Esophagus muscularis mucosa (tissue), 4 donors: ENCODE results near the gene STAG2. TPM values are rescaled to one million over a fixed set of nuclear protein-coding genes. Genes with fewer than 3 reads are reported as not detected.
"Not testable (repeated sequence)": the region's sequence is repeated elsewhere in the genome, so short reads cannot be mapped to it uniquely, and the experiment has no call there.

ENCODE experiments used
- DNase-seq: peaks from one replicate; pipeline ENCODE4 v3.0.0-alpha.2; 2017; ENCODE audit errors: extremely low spot score
- H3K27ac ChIP-seq, 4 donors: fragments of 200-600 bp; sonication (generic); replicated peaks in 1 of 4; 1 replicate in 3 of 4; 2 replicates in 1 of 4; pipeline ENCODE4 v1.5.1; 2016 to 2019; ENCODE audit warnings: mild to moderate bottlenecking in 1 of 4
- H3K27me3 ChIP-seq, 4 donors: fragments of 200-600 bp; sonication (generic); one replicate each; pipeline versions ENCODE4 v1.5.1 to v1.6.0; 2016 to 2019
- H3K36me3 ChIP-seq, 4 donors: fragments of 200-600 bp; sonication (generic); one replicate each; pipeline ENCODE4 v1.5.1; 2016 to 2019
- H3K4me1 ChIP-seq, 4 donors: fragments of 200-600 bp; sonication (generic); one replicate each; pipeline ENCODE4 v1.5.1; 2016 to 2019
- H3K4me3 ChIP-seq, 4 donors: fragments of 200-600 bp; sonication (generic); 1 replicate in 2 of 4; 2 replicates in 2 of 4; pipeline ENCODE4 v1.5.1; 2016 to 2019; ENCODE audit warnings: mild to moderate bottlenecking in 4 of 4, moderate library complexity in 1 of 4
- H3K9me3 ChIP-seq, 4 donors: fragments of 200-600 bp; sonication (generic); 1 replicate in 3 of 4; 2 replicates in 1 of 4; pipeline ENCODE4 v1.5.1; 2016 to 2019
- CTCF ChIP-seq, 3 experiments: fragments of 200-600 bp in 2 of 3; fragments of 450-650 bp in 1 of 3; sonication (generic) in 2 of 3; IDR thresholded peaks; one replicate each; pipeline ENCODE4 v1.5.1; 2017 to 2019; ENCODE audit warnings: antibody characterized with exemption in 3 of 3, mild to moderate bottlenecking in 2 of 3, moderate library complexity in 1 of 3
- EP300 ChIP-seq: sonication (generic); formaldehyde crosslinking; IDR thresholded peaks from one replicate; pipeline ENCODE4 v1.6.1; 2017; ENCODE audit warnings: antibody characterized with exemption
- POLR2A ChIP-seq: fragments of 450-650 bp; IDR thresholded peaks from one replicate; pipeline ENCODE4 v1.6.1; 2017; ENCODE audit warnings: antibody characterized with exemption, moderate library complexity, mild to moderate bottlenecking, low read depth
- POLR2AphosphoS5 ChIP-seq, 2 donors: sonication (generic); formaldehyde crosslinking; IDR thresholded peaks; one replicate each; pipeline ENCODE4 v1.6.1; 2017; ENCODE audit warnings: antibody characterized with exemption in 2 of 2
- WGBS: methylation state at CpG from one replicate; pipeline ENCODE4 v1.1.5; 2018; 5-methylcytosine and 5-hydroxymethylcytosine counted together
- intact Hi-C: fragments of 100-400 bp; cut with DNase I; formaldehyde crosslinking; loops from one replicate; pipeline ENCODE4 v1.15.1; 2023
- total RNA-seq, 4 donors: library from RNA; depleted of rRNA; stranded (reverse); fragments of >200 nt; gene quantifications; one replicate each; pipeline versions ENCODE4 v1.1.0 to v1.2.1, GENCODE V29; 2016

Gene STAG2
- total RNA-seq, 4 donors from 2014 or later: 60.6 to 94.3 (median 84.7) TPM

GRCh38 chrX:124113621-124114600, 152.4 kb downstream of the STAG2 start:
- intact Hi-C loops: no loop called here
- WGBS: 52% methylated on average over 3 of the region's 4 CpGs

GRCh38 chrX:124117325-124117724, 155.8 kb downstream of the STAG2 start:
- no peaks in the 10 kb centered on the region for H3K9me3 ChIP-seq
- H3K27ac ChIP-seq: no peak overlapping the region
- 62% methylated on average over 1 of the region's 1 CpG for WGBS
- no peak overlapping the region for H3K4me3 ChIP-seq
- no peak for TF ChIP-seq POLR2A
- no peak for TF ChIP-seq EP300
- no peak for TF ChIP-seq POLR2AphosphoS5 (IDR thresholded peaks at IDR 0.05)
- no peak for TF ChIP-seq CTCF (IDR thresholded peaks at IDR 0.05)
- intact Hi-C loops: no loop called here
- no peaks in the 10 kb centered on the region for H3K27me3 ChIP-seq
- DNase-seq: no peak
- no peaks in the 10 kb centered on the region for H3K4me1 ChIP-seq
- H3K36me3 ChIP-seq: no peaks in the 10 kb centered on the region

More at GRCh38 chrX:124113621-124114600, 152.4 kb downstream of the STAG2 start:
- Histone ChIP-seq H3K4me1 (no peaks in the 10 kb centered on the region), H3K4me3 (no peak overlapping the region), H3K27ac (no peak overlapping the region), H3K36me3 (no peaks in the 10 kb centered on the region), H3K9me3 (peaks cover 0 to 12% (median 3%) of the 10 kb centered on the region in 4 donors), H3K27me3 (no peaks in the 10 kb centered on the region)
- DNase-seq: no peak
- TF ChIP-seq POLR2AphosphoS5 (IDR thresholded peaks at IDR 0.05): no peak
- no peak for TF ChIP-seq CTCF (IDR thresholded peaks at IDR 0.05)
- TF ChIP-seq EP300: no peak

- intact Hi-C loops: no loop called here
- no peaks in the 10 kb centered on the region for H3K36me3 ChIP-seq
- H3K9me3 ChIP-seq: no peaks in the 10 kb centered on the region
- no peak overlapping the region for H3K4me3 ChIP-seq
- H3K27me3 ChIP-seq: no peaks in the 10 kb centered on the region
- 72% methylated on average over 3 of the region's 3 CpGs for WGBS
- no peak for TF ChIP-seq POLR2AphosphoS5 (IDR thresholded peaks at IDR 0.05)
- no peak for TF ChIP-seq CTCF (IDR thresholded peaks at IDR 0.05)
- TF ChIP-seq EP300: no peak
- TF ChIP-seq POLR2A: no peak
- H3K4me1 ChIP-seq: no peaks in the 10 kb centered on the region
- no peak overlapping the region for H3K27ac ChIP-seq
- no peak for DNase-seq
These were observed 164.0 kb downstream of the STAG2 start for GRCh38 chrX:124125471-124125870.

GRCh38 chrX:124127496-124127895, 166.0 kb downstream of the STAG2 start:
- intact Hi-C loops: no loop called here
- TF ChIP-seq POLR2AphosphoS5 (IDR thresholded peaks at IDR 0.05): no peak
- TF ChIP-seq CTCF (IDR thresholded peaks at IDR 0.05): no peak
- TF ChIP-seq EP300: no peak
- TF ChIP-seq POLR2A: no peak

GRCh38 chrX:124132437-124132836, 170.9 kb downstream of the STAG2 start:
- H3K4me3 ChIP-seq, intact Hi-C loops, H3K27me3 ChIP-seq, H3K4me1 ChIP-seq, H3K27ac ChIP-seq, DNase-seq, H3K9me3 ChIP-seq, H3K36me3 ChIP-seq: not testable (repeated sequence)
- 91% methylated on average over 5 of the region's 5 CpGs for WGBS

More at GRCh38 chrX:124127496-124127895, 166.0 kb downstream of the STAG2 start:
- Histone ChIP-seq H3K36me3 (no peaks in the 10 kb centered on the region), H3K27ac (no peak overlapping the region), H3K4me1 (no peaks in the 10 kb centered on the region), H3K9me3 (no peaks in the 10 kb centered on the region), H3K4me3 (no peak overlapping the region), H3K27me3 (no peaks in the 10 kb centered on the region)
- no peak for DNase-seq
- 94% methylated on average over 6 of the region's 7 CpGs for WGBS
